Body of pancreas (tissue), 4 donors: ENCODE results near the gene CT45A8.
"Not testable (repeated sequence)": the region's sequence is repeated elsewhere in the genome, so short reads cannot be mapped to it uniquely, and the experiment has no call there.

ENCODE experiments used
- CTCF ChIP-seq, 7 experiments: fragments of 450-650 bp in 4 of 7; fragments of 200-600 bp in 3 of 7; sonication (generic) in 3 of 7; IDR thresholded peaks; one replicate each; pipeline ENCODE4 v1.5.1; 2016 to 2019; ENCODE audit warnings: antibody characterized with exemption in 7 of 7
- POLR2A ChIP-seq, 3 donors: fragments of 450-650 bp; IDR thresholded peaks; one replicate each; pipeline ENCODE4 v1.6.1; 2016; ENCODE audit warnings: antibody characterized with exemption in 3 of 3, mild to moderate bottlenecking in 2 of 3

GRCh38 chrX:135819912-135820311 lies 34.4 kb downstream of the CT45A8 start, which contains the start of gene CT45A2:
- TF ChIP-seq POLR2A, CTCF (IDR thresholded peaks at IDR 0.05): not testable (repeated sequence)
